Right lung (tissue), 5 donors: Measurements from ENCODE around the gene BMP7. TPM values are rescaled to one million over a fixed set of nuclear protein-coding genes. Genes with fewer than 3 reads are reported as not detected.
"Not testable (repeated sequence)": the region's sequence is repeated elsewhere in the genome, so short reads cannot be mapped to it uniquely, and the experiment has no call there.

ENCODE experiments used
- DNase-seq, 2 donors: peaks; one replicate each; pipeline ENCODE4 v3.0.0-alpha.2; 2013
- polyA plus RNA-seq, 5 donors: library from polyadenylated mRNA; unstranded; fragments of 120-200 nt; gene quantifications; one replicate each; pipeline versions ENCODE4 v1.2.1 to v1.2.3, GENCODE V29; 2013; ENCODE audit warnings: inconsistent platforms in 1 of 5, low replicate concordance in 1 of 5; ENCODE audit not compliant: insufficient read length in 5 of 5, insufficient read depth in 1 of 5

BMP7 gene
- polyA plus RNA-seq, 5 donors: 11.1 to 18.9 (median 17.2) TPM

- DNase-seq: no peak
Measured at GRCh38 chr20:57175397-57176010, 90.9 kb downstream of the BMP7 start.

DNA sequence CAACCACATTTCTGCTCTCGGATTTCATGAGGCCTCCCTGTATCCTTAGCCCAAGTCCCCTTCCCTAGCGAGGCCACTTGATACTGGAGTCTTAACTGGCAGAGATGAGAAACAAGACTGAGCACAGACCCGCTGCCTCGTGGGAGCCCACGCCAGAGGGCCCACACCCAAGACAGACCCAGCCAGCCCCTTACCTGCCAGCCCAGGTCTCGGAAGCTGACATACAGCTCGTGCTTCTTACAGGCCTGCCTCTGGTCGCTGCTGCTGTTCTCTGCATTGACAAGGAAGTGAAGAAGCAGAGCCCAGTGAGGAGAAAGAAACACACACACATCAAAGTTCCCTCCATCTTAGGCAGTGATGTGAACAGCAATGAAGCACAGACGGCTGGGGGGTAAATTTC is 91.7 kb downstream of the BMP7 start:
- no peak for DNase-seq

GRCh38 chr20:57173986-57174385 is 92.5 kb downstream of the BMP7 start:
- DNase-seq: no peak

GRCh38 chr20:57173041-57173440 is 93.4 kb downstream of the BMP7 start:
- no peak for DNase-seq

GRCh38 chr20:57170343-57170742 is 96.1 kb downstream of the BMP7 start:
- no peak for DNase-seq

DNA sequence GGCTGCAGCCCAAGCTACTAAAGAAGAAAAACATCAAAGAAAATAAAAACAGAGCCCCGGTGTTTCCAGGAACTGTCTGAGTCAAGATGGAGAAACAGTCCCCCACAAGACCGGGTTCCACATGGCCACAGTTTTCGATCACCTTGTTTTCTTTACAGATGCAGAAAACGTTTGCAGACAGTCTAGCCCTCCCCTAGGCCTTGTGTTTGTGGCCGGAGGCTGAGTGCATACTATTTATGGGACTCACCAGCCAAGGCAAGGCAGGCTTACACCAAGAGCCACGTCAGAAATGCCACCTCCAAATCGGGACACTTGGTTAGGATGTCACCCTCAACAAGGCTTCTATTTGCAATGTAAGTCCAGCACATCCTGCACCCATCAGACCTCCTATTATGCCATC is 97.3 kb downstream of the BMP7 start:
- no peak for DNase-seq

DNA sequence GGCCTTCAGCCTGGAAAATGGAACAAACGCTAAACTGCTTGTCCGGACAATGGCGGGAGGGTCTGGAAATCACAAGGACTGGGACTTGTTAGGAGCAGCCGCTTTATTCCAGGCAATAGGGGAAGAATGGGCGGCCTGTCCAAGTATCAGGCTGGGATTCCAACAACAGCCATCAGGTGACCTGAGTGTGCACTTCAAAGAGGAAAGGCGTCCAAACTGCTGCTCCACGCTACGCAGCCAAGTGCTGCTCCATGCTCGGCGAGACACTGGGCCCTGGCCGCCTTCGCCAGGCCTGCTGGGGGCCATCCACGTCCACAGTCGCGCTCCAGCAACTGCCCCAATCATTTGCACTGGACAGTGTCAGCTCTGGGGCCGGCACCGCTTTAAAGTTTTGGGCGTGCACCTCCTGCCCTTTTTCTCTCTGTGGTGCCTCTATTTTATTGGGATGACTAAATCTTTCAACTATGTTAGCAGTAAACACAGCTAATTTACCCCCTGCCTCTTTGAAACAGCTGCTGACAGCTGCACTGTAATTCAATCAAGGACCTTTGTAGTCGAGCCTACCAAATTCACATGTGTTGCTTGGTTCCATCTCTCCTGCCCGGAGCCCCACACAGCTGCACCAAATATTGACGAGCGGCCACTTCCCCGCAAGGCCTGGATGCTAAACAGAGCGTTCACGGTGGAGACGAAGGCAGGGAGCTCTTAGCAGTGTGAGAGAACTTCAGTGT is 98.3 kb downstream of the BMP7 start:
- peak; percentile 69 to 73 for DNase-seq

DNA sequence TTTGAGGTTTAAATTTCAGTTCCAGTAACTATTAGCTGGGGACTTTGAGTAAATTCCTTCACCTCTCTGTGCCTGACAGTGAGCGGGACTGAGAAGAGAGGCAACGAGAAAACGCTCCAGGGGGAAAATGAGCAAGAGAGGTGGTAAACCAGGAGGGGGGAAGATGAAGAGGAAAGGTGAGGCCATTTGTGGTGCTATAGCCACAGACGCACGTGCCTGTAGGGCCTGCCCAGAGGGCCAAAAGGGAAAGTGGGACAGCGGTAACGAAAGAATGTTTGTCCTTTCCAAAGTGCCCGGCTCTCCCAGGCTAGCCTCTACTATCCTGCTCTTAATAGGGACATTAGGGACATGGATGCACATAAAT is 99.2 kb downstream of the BMP7 start:
- DNase-seq: no peak

GRCh38 chr20:57166568-57167291 is 99.7 kb downstream of the BMP7 start:
- no peak for DNase-seq

DNA sequence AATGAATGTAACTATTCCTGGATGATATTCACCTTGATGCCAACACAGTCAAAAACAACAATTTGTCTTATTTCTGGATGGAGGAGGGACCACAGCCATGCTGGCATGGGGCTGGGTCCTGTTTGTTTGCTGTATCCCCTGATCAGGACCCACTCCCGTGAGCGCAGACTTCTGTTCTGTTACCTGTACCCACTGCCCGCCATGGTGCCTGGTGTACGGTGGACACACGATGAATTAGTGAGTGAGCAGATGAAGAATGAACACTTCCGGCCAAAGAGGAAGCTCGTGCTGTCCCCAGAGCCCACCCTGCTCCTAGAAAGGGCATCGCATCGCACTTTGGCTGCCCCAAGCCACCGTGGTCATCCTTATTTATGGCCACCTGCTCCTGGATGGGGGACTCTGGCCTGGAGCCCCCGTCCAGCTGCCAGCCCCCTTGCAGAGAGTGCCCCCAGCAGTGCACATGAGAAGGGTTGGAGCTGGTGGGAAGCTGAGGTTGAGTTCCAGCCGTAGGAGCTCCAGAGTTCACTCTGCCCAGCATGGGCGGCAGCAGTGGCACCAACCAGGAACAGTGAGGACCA is 100.9 kb downstream of the BMP7 start:
- no peak for DNase-seq

GRCh38 chr20:57164872-57165271 is 101.6 kb downstream of the BMP7 start:
- DNase-seq: no peak

DNA sequence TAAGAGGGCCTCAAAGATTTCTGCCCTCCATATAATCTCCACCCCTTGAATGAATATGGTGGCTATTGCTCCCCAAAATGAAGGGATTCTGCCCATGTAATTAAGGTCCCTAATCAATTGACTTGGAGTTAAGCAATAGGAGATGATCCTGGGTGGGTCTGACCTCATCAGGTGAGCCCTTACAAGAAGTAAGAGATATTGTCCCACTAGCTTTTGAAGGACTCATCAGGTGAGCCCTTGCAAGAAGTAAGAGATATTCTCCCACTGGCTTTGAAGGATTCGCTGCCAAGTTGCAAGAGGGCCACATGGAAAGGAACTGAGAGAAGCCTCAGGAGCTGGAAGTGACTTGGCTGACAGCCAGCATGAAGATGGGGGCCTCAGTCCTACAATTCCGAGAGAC is 103.4 kb downstream of the BMP7 start:
- DNase-seq: no peak

DNA sequence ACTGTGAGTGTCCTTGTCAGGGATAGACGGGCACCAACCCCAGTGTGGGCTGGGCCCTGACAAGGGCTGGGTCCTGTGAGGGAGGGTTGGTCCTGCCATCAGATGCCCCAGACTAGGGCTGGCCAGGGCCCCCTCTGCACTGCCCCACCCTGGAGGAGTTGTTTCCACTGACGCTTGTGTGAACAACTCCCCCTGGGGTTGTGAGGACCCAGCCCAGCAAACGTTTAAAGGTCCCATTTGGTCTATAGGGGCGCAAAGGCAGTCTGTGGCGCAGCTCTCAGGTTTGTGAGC is 104.1 kb downstream of the BMP7 start:
- DNase-seq: no peak

DNA sequence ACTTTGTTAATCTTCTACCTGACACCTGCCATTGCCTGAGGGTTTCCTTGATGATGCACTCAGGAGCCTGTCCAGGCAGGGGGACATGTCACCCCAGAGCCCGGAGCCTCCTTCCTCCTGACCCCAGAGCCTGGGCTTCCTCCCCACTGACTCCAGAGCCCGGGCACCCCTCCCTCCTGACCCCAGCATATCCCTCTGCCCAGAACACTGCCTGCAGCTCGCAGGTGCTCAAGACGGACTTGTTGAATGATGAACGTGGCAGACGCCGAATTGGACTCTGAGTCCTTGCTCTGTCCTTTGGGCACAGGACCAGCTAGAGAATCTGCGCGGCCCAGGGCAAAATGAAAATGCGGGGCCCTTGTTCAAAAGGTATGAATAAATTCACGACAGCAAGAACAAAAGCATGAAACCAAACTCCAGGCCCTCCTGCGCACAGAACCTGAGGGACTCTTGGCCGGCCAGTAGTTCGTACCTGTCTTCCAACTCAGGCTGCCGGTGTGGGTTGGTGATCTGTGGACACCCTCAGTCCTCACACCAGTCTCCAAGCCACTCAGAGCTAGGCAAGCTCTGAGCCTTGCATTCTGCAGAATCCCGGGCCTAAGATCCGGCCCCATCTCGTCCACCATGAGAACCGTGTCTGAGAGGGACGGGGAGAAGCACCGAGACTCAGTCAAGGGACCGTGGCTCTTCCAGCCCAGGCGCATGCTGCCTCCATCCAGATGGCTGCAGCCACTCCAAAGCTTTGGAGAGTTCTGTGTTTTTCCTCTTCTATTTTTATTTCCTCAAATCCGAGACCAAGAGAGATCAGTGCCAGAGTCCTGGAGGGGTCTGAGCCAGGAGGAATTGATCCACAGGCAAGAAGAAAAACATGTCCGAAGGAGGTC is 104.7 kb downstream of the BMP7 start:
- DNase-seq: no peak

GRCh38 chr20:57160985-57161384 is 105.5 kb downstream of the BMP7 start:
- no peak for DNase-seq

DNA sequence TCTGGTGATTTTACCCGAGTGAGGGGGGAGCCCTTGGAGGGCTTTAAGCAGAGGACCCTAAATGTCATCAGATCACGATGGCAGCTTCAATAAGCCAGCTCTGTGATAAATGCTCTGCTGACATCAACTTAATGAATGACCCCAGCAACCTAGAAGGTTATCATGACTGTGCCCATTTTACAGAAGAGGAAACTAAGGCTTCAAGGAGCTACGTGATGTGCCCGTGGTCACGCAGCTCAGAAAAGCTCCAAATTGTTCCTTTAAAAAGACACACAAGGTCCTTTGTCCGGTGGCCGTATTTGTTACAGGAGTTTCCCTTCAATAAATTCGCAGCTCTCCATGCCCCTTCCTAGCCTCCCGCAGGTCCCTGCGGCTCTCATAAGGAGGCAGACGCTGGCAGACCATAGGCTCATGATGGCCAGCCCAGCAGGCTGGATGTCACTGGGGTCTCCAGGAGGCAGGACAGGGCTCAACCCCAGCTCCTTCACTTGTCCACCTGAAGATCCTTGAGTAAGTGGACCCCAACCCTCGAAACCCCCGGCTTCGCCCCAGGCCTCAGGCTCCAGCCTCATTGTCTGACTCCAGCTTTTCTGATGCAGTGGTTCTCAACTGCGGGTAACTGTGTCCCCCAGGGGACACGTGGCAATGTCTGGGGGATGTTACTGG is 106.4 kb downstream of the BMP7 start:
- no peak for DNase-seq

DNA sequence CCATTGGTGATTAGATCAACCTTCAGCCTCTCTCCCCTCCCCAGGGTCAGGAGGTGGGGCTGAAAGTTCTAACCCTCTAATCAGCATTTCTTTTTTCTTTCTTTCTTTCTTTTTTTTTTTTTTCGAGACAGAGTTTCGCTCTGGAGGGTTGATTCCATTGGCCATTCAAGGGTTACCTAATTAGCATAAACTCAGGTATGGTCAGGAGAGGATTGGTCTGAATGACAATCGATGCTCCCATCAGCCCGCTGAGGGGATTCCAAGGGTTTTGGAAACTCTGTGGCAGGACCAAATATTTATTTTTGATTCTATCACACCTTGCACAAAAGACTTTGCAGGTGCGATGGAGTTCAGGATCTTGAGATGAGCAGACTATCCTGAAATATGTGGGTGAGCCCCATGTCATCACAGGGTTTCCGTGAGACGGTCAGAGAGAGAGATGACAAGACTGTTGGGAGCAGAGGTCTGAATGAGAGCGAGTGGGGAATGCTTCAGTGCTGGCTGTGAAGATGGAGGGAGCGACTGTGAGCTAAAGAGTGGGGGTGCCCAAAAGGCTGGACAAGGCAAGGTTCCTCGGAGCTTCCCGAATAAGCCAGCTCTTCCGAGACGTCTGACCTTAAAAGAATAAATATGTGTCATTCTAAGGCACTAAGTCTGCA is 107.1 kb downstream of the BMP7 start:
- no peak for DNase-seq

- no peak for DNase-seq
Measured at GRCh38 chr20:57158474-57158873, 108.0 kb downstream of the BMP7 start.

- not testable (repeated sequence) for DNase-seq
Measured at GRCh38 chr20:57157787-57158186, 108.7 kb downstream of the BMP7 start.

- no peak for DNase-seq
Measured at GRCh38 chr20:57157106-57157691, 109.2 kb downstream of the BMP7 start.
